Keratinocyte (primary cell): ENCODE data around the gene KCNG3. TPM values are rescaled to one million over a fixed set of nuclear protein-coding genes. Genes with fewer than 3 reads are reported as not detected.

Experiments used
- DNase-seq: peaks from one replicate; pipeline ENCODE4 v3.0.0-alpha.2; 2011; ENCODE audit warnings: low read depth, missing footprints, low spot score
- FAIRE-seq: peaks from 2 replicates; lab custom pipeline; 2011; peaks lifted over from hg19 to GRCh38; lab: Jason Lieb, UNC
- H2AFZ ChIP-seq: 2 replicates; pipeline ENCODE4 v1.6.0; 2012; ENCODE audit warnings: low read length, control low read depth, inconsistent platforms; ENCODE audit not compliant: control insufficient read depth
- H3K27ac ChIP-seq: 2 replicates; pipeline ENCODE4 v1.5.1; 2011; ENCODE audit warnings: low read length; ENCODE audit not compliant: control insufficient read depth, insufficient read depth
- H3K27me3 ChIP-seq: 3 replicates; pipeline ENCODE4 v1.6.0; 2011; ENCODE audit warnings: low read length; ENCODE audit not compliant: control insufficient read depth, insufficient read depth; ENCODE audit errors: extremely low read depth
- H3K36me3 ChIP-seq, 2 experiments: 2 replicates in 1 of 2; 3 replicates in 1 of 2; pipeline ENCODE4 v1.5.1; 2011; ENCODE audit warnings: low read length in 2 of 2, mild to moderate bottlenecking in 1 of 2; ENCODE audit not compliant: control insufficient read depth in 2 of 2, insufficient read depth in 2 of 2; ENCODE audit errors: extremely low read depth in 1 of 2
- H3K4me1 ChIP-seq: 3 replicates; pipeline ENCODE4 v1.5.1; 2011; ENCODE audit warnings: low read length; ENCODE audit not compliant: control insufficient read depth, insufficient read depth; ENCODE audit errors: extremely low read depth
- H3K4me2 ChIP-seq: 3 replicates; pipeline ENCODE4 v1.6.0; 2011; ENCODE audit warnings: low read depth, low read length; ENCODE audit not compliant: control insufficient read depth, insufficient read depth; ENCODE audit errors: extremely low read depth
- H3K4me3 ChIP-seq, 3 experiments: fragments of 200-600 bp in 1 of 3; sonication (generic) in 1 of 3; 2 replicates in 2 of 3; 3 replicates in 1 of 3; pipeline ENCODE4 v1.5.1; 2011 to 2016; ENCODE audit warnings: low read length in 3 of 3, mild to moderate bottlenecking in 3 of 3, control low read depth in 2 of 3, inconsistent platforms in 1 of 3, low read depth in 1 of 3, mixed read lengths in 1 of 3, mixed run types in 1 of 3, moderate library complexity in 1 of 3; ENCODE audit not compliant: control insufficient read depth in 2 of 3, insufficient read depth in 2 of 3; ENCODE audit errors: extremely low read depth in 1 of 3
- H3K79me2 ChIP-seq: 2 replicates; pipeline ENCODE4 v1.6.0; 2012; ENCODE audit warnings: low read length; ENCODE audit not compliant: control insufficient read depth, insufficient read depth
- H3K9ac ChIP-seq: 3 replicates; pipeline ENCODE4 v1.6.0; 2011; ENCODE audit warnings: low read length; ENCODE audit not compliant: control insufficient read depth, insufficient read depth; ENCODE audit errors: extremely low read depth
- H3K9me1 ChIP-seq: 3 replicates; pipeline ENCODE4 v1.6.0; 2011; ENCODE audit warnings: low read length; ENCODE audit not compliant: control insufficient read depth, insufficient read depth; ENCODE audit errors: extremely low read depth
- H3K9me3 ChIP-seq: 2 replicates; pipeline ENCODE4 v1.5.1; 2012; ENCODE audit warnings: low read depth, low read length; ENCODE audit not compliant: control insufficient read depth
- H4K20me1 ChIP-seq: 3 replicates; pipeline ENCODE4 v1.6.0; 2011; ENCODE audit warnings: low read length; ENCODE audit not compliant: control insufficient read depth, insufficient read depth; ENCODE audit errors: extremely low read depth
- CTCF ChIP-seq, 3 experiments: IDR thresholded peaks in 1 of 3; conservative IDR thresholded peaks in 1 of 3; optimal IDR thresholded peaks in 1 of 3; 2 replicates in 2 of 3; 3 replicates in 1 of 3; pipeline versions ENCODE3 to v1.5.1; 2011; ENCODE audit warnings: low read length in 3 of 3, mild to moderate bottlenecking in 3 of 3, moderate library complexity in 2 of 3, control low read depth in 1 of 3, inconsistent platforms in 1 of 3; ENCODE audit not compliant: insufficient read depth in 2 of 3; ENCODE audit errors: extremely low read depth in 1 of 3
- EZH2 ChIP-seq: IDR thresholded peaks from one replicate; pipeline ENCODE4 v1.6.1; 2012; ENCODE audit warnings: inconsistent platforms, mild to moderate bottlenecking, low read length, moderate library complexity
- dilution Hi-C: fragments of 300-500 bp; cut with MboI; formaldehyde crosslinking; loops from one replicate; pipeline ENCODE4 v1.7.0; 2020; ENCODE audit warnings: low sequenced_read_pairs; ENCODE audit not compliant: extremely low pct_ligation_motif_present
- polyA plus RNA-seq, 5 experiments: library from polyadenylated mRNA; depleted of rRNA in 3 of 5; stranded (reverse) in 3 of 5; stranded (forward) in 1 of 5; unstranded in 1 of 5; fragments of >200 nt; gene quantifications; 1 replicate in 1 of 5; 2 replicates in 3 of 5; 3 replicates in 1 of 5; pipeline versions ENCODE4 v1.2.1 to v1.2.3, GENCODE V29; 2011 to 2012; ENCODE audit warnings: missing spikeins in 2 of 5, low read depth in 1 of 5, low replicate concordance in 1 of 5

KCNG3 gene
- polyA plus RNA-seq, 1 donor (not counting 4 experiments of a cell fraction or from before 2014, with no cell fraction given) = not detected

GRCh38 chr2:42429352-42429751 is 64.4 kb downstream of the KCNG3 start:
- TF ChIP-seq EZH2 (no peak), CTCF (optimal IDR thresholded peaks at IDR 0.05 in 1 of 3, IDR thresholded peaks at IDR 0.05 in 1 of 3, conservative IDR thresholded peaks at IDR 0.05 in 1 of 3; ENCODE audit: extremely low read depth in 1 of 3, insufficient read depth in 2 of 3, low read length in 3 of 3) (no peak)
- dilution Hi-C loops = no loop called here

GRCh38 chr2:42425697-42426096 is 68.1 kb downstream of the KCNG3 start:
- Histone ChIP-seq H3K27ac (no peak overlapping the region), H3K9ac (no peak overlapping the region), H3K36me3 (no peaks in the 10 kb centered on the region), H3K27me3 (no peaks in the 10 kb centered on the region), H3K4me2 (no peak overlapping the region), H4K20me1 (no peaks in the 10 kb centered on the region), H3K9me3 (no peaks in the 10 kb centered on the region), H3K79me2 (no peaks in the 10 kb centered on the region), H2AFZ (no peak overlapping the region), H3K4me1 (peaks cover 9% of the 10 kb centered on the region), H3K9me1 (no peaks in the 10 kb centered on the region), H3K4me3 (no peak overlapping the region)
- DNase-seq = no peak
- dilution Hi-C loops = no loop called here
- FAIRE-seq = no peak
- no peak for TF ChIP-seq CTCF (optimal IDR thresholded peaks at IDR 0.05 in 1 of 3, IDR thresholded peaks at IDR 0.05 in 1 of 3, conservative IDR thresholded peaks at IDR 0.05 in 1 of 3; ENCODE audit: extremely low read depth in 1 of 3, insufficient read depth in 2 of 3, low read length in 3 of 3)
- TF ChIP-seq EZH2 = no peak

More at GRCh38 chr2:42429352-42429751, 64.4 kb downstream of the KCNG3 start:
- H3K79me2 ChIP-seq = no peaks in the 10 kb centered on the region
- no peaks in the 10 kb centered on the region for H4K20me1 ChIP-seq
- no peaks in the 10 kb centered on the region for H3K27me3 ChIP-seq
- no peaks in the 10 kb centered on the region for H3K9me3 ChIP-seq
- no peak overlapping the region for H3K27ac ChIP-seq
- DNase-seq (no peak), FAIRE-seq (no peak)
- H3K36me3 ChIP-seq = no peaks in the 10 kb centered on the region
- H3K4me3 ChIP-seq = no peak overlapping the region
- no peak overlapping the region for H3K9ac ChIP-seq
- H2AFZ ChIP-seq = no peak overlapping the region
- H3K9me1 ChIP-seq = no peaks in the 10 kb centered on the region
- H3K4me1 ChIP-seq = no peaks in the 10 kb centered on the region
- H3K4me2 ChIP-seq = no peak overlapping the region
